Hepatocyte (in vitro differentiated cells): ENCODE data around the gene PROKR1. TPM values are rescaled to one million over a fixed set of nuclear protein-coding genes. Genes with fewer than 3 reads are reported as not detected.

Experiments used
- DNase-seq: peaks from one replicate; pipeline ENCODE4 v3.0.0-alpha.2; 2016; ENCODE audit warnings: low spot score
- H2AFZ ChIP-seq: fragments of 200-600 bp; sonication (generic); 2 replicates; pipeline ENCODE4 v1.6.0; 2016; ENCODE audit warnings: antibody characterized with exemption, mild to moderate bottlenecking
- H3K27ac ChIP-seq: fragments of 200-600 bp; sonication (generic); 2 replicates; pipeline ENCODE4 v1.5.1; 2016; ENCODE audit warnings: mild to moderate bottlenecking
- H3K27me3 ChIP-seq: fragments of 200-600 bp; sonication (generic); 2 replicates; pipeline ENCODE4 v1.6.1; 2016
- H3K36me3 ChIP-seq: fragments of 200-600 bp; sonication (generic); replicated peaks from 2 replicates; pipeline ENCODE4 v1.5.1; 2016; ENCODE audit warnings: low read depth; ENCODE audit not compliant: insufficient read depth
- H3K4me1 ChIP-seq: fragments of 200-600 bp; sonication (generic); 2 replicates; pipeline ENCODE4 v1.5.1; 2016; ENCODE audit warnings: mild to moderate bottlenecking, moderate library complexity; ENCODE audit not compliant: insufficient read depth
- H3K4me2 ChIP-seq: fragments of 200-600 bp; sonication (generic); 2 replicates; pipeline ENCODE4 v1.6.0; 2016
- H3K4me3 ChIP-seq: fragments of 200-600 bp; sonication (generic); 2 replicates; pipeline ENCODE4 v1.5.1; 2016; ENCODE audit warnings: mild to moderate bottlenecking
- H3K79me2 ChIP-seq: fragments of 200-600 bp; sonication (generic); 2 replicates; pipeline ENCODE4 v1.6.0; 2017; ENCODE audit warnings: mild to moderate bottlenecking
- H3K9me2 ChIP-seq: fragments of 200-600 bp; sonication (generic); replicated peaks from 2 replicates; pipeline ENCODE4 v1.6.0; 2017; ENCODE audit warnings: mild to moderate bottlenecking; ENCODE audit not compliant: insufficient read depth
- H3K9me3 ChIP-seq: fragments of 200-600 bp; sonication (generic); 2 replicates; pipeline ENCODE4 v1.5.1; 2016; ENCODE audit warnings: low read depth, mild to moderate bottlenecking
- H4K20me1 ChIP-seq: fragments of 200-600 bp; sonication (generic); 2 replicates; pipeline ENCODE4 v1.6.0; 2016; ENCODE audit warnings: mild to moderate bottlenecking; ENCODE audit not compliant: insufficient read depth, poor library complexity, severe bottlenecking
- EZH2 ChIP-seq: fragments of 200-600 bp; sonication (generic); IDR thresholded peaks from 2 replicates; pipeline ENCODE4 v1.6.1; 2016; ENCODE audit warnings: antibody characterized with exemption, mild to moderate bottlenecking, borderline replicate concordance
- EZH2phosphoT487 ChIP-seq: fragments of 200-600 bp; sonication (generic); IDR thresholded peaks from one replicate; pipeline ENCODE4 v1.6.1; 2018; ENCODE audit warnings: antibody characterized with exemption, mild to moderate bottlenecking, low read depth, moderate library complexity; ENCODE audit not compliant: unreplicated experiment, severe bottlenecking
- WGBS: methylation state at CpG from one replicate; pipeline ENCODE4 v1.1.6; 2016; ENCODE audit warnings: low lambda C conversion rate; ENCODE audit errors: missing lambda C conversion rate; 5-methylcytosine and 5-hydroxymethylcytosine counted together
- polyA plus RNA-seq: library from polyadenylated mRNA; unstranded; fragments of >200 nt; fragmentation: Nextera tagmentation; extraction: Ambion mirVana; gene quantifications from 2 replicates; pipeline ENCODE4 v1.2.1, GENCODE V29; 2016
- total RNA-seq: library from RNA; depleted of rRNA; stranded (reverse); fragments of >200 nt; gene quantifications from 2 replicates; pipeline ENCODE4 v1.2.3, GENCODE V29; 2014
- TF ChIP-seq, protein P1 (sequence below): fragments of 200-600 bp; sonication (generic); IDR thresholded peaks from 2 replicates; pipeline ENCODE4 v1.5.1; 2016; ENCODE audit warnings: antibody characterized with exemption, mild to moderate bottlenecking; ENCODE audit not compliant: poor library complexity

The PROKR1 gene
- total and polyA plus RNA-seq, 2 experiments from 2014 or later = not detected

- Histone ChIP-seq H3K4me2 (no peak overlapping the region), H3K27me3 (no peaks in the 10 kb centered on the region), H3K4me3 (no peak overlapping the region), H3K36me3 (no peaks in the 10 kb centered on the region), H4K20me1 (no peaks in the 10 kb centered on the region), H3K27ac (no peak overlapping the region), H2AFZ (no peak overlapping the region), H3K4me1 (no peaks in the 10 kb centered on the region), H3K9me2 (no peaks in the 10 kb centered on the region), H3K9me3 (no peaks in the 10 kb centered on the region), H3K79me2 (no peaks in the 10 kb centered on the region)
- TF ChIP-seq, protein P1, sequence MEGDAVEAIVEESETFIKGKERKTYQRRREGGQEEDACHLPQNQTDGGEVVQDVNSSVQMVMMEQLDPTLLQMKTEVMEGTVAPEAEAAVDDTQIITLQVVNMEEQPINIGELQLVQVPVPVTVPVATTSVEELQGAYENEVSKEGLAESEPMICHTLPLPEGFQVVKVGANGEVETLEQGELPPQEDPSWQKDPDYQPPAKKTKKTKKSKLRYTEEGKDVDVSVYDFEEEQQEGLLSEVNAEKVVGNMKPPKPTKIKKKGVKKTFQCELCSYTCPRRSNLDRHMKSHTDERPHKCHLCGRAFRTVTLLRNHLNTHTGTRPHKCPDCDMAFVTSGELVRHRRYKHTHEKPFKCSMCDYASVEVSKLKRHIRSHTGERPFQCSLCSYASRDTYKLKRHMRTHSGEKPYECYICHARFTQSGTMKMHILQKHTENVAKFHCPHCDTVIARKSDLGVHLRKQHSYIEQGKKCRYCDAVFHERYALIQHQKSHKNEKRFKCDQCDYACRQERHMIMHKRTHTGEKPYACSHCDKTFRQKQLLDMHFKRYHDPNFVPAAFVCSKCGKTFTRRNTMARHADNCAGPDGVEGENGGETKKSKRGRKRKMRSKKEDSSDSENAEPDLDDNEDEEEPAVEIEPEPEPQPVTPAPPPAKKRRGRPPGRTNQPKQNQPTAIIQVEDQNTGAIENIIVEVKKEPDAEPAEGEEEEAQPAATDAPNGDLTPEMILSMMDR = no peak
- TF ChIP-seq EZH2phosphoT487 = no peak
- no peak for TF ChIP-seq EZH2
- DNase-seq = no peak
- 97% methylated on average over 2 of the region's 2 CpGs for WGBS
These were observed 57.2 kb downstream of the PROKR1 start for GRCh38 chr2:68700560-68700959.

DNA sequence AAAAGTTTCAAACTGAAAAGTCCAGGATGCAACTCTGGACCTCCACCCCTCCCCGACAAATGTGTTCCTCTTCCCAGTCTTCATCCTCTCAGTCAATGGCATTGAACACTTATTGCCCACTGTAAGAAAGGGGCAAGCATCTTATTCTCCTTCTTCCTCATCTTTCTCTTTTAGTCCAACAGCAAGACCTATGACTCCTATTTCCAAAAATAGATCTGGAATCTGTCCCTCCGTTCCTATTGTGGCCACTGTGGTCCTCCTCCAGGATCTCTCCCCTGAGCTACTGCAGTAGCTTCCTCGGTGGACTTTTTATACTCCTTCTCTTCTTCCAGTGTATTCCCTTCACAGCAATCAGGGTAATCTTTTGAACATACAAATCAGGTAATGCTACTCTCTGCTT lies 63.3 kb downstream of the PROKR1 start:
- no peak for TF ChIP-seq EZH2phosphoT487
- TF ChIP-seq EZH2 = no peak
- TF ChIP-seq, protein P1 = no peak
- H3K27me3 ChIP-seq = no peaks in the 10 kb centered on the region
- DNase-seq = no peak
- no peak overlapping the region for H3K4me3 ChIP-seq
- no peaks in the 10 kb centered on the region for H3K4me1 ChIP-seq
- H3K9me2 ChIP-seq = no peaks in the 10 kb centered on the region
- no peak overlapping the region for H3K4me2 ChIP-seq
- H3K79me2 ChIP-seq = no peaks in the 10 kb centered on the region
- 51% methylated on average over 3 of the region's 3 CpGs for WGBS
- no peaks in the 10 kb centered on the region for H3K36me3 ChIP-seq
- no peak overlapping the region for H2AFZ ChIP-seq
- H4K20me1 ChIP-seq = no peaks in the 10 kb centered on the region
- no peaks in the 10 kb centered on the region for H3K9me3 ChIP-seq
- no peak overlapping the region for H3K27ac ChIP-seq

Other genes starting within 250 kb of the PROKR1 start
- 0.83 and 0.84 TPM in 2 replicates for gene FBXO48, start 176.3 kb upstream of the PROKR1 start, total RNA-seq
- gene FBXO48, start 176.3 kb upstream of the PROKR1 start, polyA plus RNA-seq = 0.36 and 0.58 TPM in 2 replicates
- gene APLF, start 176.0 kb upstream of the PROKR1 start, total RNA-seq = 4.9 and 5.0 TPM in 2 replicates
- 1.5 TPM in 2 replicates for gene APLF, start 176.0 kb upstream of the PROKR1 start, polyA plus RNA-seq
- 0.47 TPM in 1 of 2 replicates, not detected in the other for gene ARHGAP25, start 91.2 kb downstream of the PROKR1 start, total RNA-seq
- gene ARHGAP25, start 91.2 kb downstream of the PROKR1 start, polyA plus RNA-seq = 0.12 and 0.21 TPM in 2 replicates
- 0.12 and 0.27 TPM in 2 replicates for gene BMP10, start 227.8 kb downstream of the PROKR1 start, total RNA-seq
- not detected in 2 replicates for gene BMP10, start 227.8 kb downstream of the PROKR1 start, polyA plus RNA-seq